ENCODE results near the gene CGNL1. TPM values are rescaled to one million over a fixed set of nuclear protein-coding genes. Genes with fewer than 3 reads are reported as not detected.
A peak's percentile ranks its signal among the peaks of the same experiment; 100 is the strongest.

Gene CGNL1
- total RNA-seq, 1 experiment from 2014 or later = 1.3 TPM

DNA sequence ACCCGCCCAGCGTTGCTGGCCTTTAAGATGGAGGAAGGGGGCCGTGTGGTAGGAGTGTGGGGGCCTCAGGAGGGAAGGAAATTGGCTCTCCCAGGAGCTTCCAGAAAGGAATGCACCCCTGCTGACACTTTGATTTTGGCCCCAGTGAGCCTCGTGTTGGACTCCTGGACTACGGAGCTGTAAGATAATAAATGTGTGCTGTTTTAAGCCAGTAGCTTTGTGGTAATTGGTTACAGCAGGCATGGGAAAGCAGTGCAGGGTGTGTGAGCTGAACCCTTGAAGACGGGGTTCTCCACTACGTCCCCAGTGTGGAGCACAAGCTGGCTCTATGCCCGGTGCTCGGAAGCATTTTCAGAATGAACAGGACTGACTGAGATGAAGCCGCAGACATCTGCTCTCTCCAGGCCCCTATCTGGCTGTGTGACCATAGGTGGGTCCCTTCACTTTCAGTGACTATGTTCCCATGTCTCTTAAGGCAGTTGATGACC, 22.9 kb upstream of the CGNL1 start:
- DNase-seq (ENCODE audit: low read depth) = no peak

DNA sequence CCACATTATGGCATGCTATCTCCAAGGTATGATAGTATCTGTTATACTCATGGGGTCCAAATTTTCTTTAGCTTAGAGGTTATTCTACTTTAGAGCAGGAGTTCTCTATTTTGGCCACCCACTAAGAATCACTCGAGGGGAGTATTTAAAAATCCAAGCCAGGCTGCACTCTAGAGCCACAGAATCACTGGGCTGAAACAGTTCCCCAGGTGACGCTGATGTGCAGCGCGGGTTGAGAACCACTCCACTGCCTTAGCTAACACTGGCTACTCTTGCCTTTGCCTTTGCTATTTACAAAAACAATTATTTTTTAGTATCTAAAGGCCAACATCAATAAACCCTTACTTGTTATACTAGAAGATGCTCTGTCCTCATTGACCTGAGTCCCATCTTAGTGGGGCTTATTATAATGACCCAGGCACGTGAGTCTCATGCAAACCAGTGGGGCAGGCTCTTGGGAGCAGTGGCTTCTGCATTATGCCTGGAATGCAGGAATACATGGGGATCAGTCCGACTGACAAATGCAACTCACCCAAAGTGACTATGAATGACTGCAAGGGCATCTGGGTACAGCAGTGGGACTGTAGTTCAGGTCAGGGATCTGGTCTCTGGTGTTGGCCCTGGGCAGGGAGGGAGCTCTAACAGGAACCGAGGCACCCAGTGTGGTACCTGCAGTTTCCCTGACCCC, 21.7 kb upstream of the CGNL1 start:
- no peak for DNase-seq (ENCODE audit: low read depth)

GRCh38 chr15:57355259-57355658, 21.0 kb upstream of the CGNL1 start:
- DNase-seq (ENCODE audit: low read depth) = no peak

GRCh38 chr15:57356178-57356577, 20.1 kb upstream of the CGNL1 start:
- no peak for DNase-seq (ENCODE audit: low read depth)

- peak; percentile 89 for DNase-seq (ENCODE audit: low read depth)
Measured at GRCh38 chr15:57356636-57357035, 19.7 kb upstream of the CGNL1 start.

GRCh38 chr15:57357799-57358198, 18.5 kb upstream of the CGNL1 start:
- no peak for DNase-seq (ENCODE audit: low read depth)

- DNase-seq (ENCODE audit: low read depth) = no peak
Measured at GRCh38 chr15:57358571-57358970, 17.7 kb upstream of the CGNL1 start.

DNA sequence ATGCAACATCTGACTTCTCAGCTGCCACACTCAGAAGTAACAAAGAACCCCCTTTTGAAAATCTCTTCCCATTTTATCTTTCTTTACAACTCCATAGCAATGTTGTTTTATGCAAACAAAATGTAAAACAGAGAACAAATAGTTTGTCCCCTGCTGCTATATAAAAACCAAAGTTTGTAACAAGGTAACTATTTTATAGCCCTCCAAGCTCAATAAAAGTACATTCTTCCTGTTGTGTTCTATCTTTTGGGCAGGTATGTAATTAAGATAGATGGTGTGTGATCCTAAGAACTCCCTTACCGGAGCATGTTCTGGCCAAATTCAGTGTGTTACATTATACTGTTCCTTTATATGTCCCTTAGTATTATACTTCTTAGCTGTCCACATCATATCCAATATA, 12.6 kb upstream of the CGNL1 start:
- no peak for DNase-seq (ENCODE audit: low read depth)

- DNase-seq (ENCODE audit: low read depth) = no peak
Measured at GRCh38 chr15:57364282-57365007, 11.9 kb upstream of the CGNL1 start.

GRCh38 chr15:57367556-57367955, 8.7 kb upstream of the CGNL1 start:
- no peak for DNase-seq (ENCODE audit: low read depth)

DNA sequence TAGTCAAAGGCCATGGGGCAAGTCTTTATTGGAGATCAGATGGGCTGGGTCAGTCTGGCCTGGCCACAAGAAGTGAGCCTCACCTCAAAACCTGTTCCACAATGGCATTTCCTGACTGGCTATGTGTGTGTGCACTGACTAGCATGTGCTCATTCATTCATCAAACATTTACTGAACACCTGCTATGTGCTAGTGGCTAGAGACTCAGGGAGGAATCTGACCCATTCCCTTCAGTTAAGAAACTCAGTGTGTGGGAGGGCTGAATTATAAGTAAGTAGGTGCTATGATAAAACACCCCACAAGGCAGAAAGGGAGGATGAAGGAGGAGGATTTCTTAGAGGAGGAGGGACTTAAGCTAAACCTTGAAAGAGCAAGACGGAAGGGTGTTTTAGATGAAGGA, 5.4 kb upstream of the CGNL1 start:
- DNase-seq (ENCODE audit: low read depth) = no peak

GRCh38 chr15:57373251-57373881, 2.9 kb upstream of the CGNL1 start:
- DNase-seq (ENCODE audit: low read depth) = no peak

DNA sequence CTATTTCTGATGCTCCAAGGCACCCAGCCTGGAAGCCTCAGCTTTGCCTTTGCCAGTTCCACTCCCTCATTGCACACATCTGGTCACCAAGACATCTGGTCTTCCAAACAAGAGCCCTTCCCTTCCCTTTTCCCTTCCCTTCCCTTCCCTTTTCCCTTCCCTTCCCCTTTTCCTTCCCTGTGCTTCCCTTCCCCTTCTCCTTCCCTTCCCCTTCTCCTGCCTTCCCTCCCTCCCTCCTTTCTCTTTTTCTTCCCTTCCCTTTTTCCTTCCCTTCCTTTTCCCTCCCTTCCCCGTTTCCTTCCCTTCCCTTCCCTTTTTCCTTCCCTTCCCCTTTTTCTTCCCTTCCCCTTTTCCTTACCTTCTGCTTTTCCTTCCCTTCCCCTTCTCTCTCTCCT, 2.4 kb upstream of the CGNL1 start:
- DNase-seq (ENCODE audit: low read depth) = no peak

- DNase-seq (ENCODE audit: low read depth) = no peak
Measured at GRCh38 chr15:57376696-57377477, 582 bp downstream of the CGNL1 start.

DNA sequence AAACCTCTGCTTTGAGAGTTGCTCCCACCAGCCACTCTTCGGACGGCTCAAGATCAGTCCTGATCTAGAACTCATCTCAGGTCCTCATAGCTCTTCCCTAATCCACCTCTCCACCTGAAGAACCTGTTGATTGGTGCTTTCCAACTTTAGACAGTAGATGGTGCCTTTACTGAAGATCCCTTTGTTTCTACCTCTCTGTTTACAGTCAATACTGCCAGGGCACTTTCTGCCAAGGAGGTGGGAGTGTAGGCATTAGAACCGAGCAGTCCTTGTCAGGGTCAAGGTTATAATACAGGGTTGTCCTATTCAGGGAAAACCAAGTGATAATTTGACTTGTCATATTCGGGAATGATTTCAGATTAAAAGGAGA, 1.2 kb downstream of the CGNL1 start:
- DNase-seq (ENCODE audit: low read depth) = peak; percentile 33

DNA sequence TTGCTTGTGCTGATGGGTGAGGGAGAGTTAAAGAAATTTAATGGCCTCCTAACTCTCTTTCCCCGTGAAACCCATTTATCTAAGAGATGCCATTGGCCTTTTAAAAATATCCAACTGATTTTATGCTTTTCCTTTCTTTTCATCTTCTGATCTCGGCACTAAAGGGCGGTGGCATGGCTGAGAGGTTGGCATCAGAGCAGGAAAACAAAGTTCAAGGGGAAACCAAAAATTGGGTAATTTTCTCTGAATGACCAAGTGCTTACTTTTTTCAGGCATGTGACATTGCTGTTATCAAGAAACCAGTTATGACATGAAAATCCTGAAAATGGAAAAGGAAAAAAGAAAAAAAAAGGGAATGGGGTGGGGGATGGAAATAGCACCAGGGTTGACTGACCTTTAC, 3.2 kb downstream of the CGNL1 start:
- DNase-seq (ENCODE audit: low read depth) = no peak

GRCh38 chr15:57380854-57381253, 4.5 kb downstream of the CGNL1 start:
- DNase-seq (ENCODE audit: low read depth) = no peak

DNA sequence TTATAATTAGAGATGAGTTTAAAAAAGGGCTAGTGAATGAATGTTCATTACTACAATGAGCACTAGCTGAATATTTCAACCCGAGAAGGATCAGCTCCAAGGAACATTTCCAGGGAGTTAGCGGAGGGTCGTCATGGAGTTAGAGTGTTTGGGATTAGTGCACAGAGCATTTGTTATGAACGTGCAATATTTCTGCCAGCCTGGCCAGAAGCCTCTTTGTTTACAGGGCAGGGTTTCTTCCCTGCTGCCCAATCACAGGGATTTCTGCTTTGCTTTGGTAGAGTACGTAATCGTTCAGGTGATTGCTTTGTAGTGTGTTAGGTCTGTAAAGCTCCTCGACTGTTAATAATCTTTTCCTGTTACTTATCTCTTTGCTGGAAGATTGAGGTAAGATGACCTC, 5.9 kb downstream of the CGNL1 start:
- DNase-seq (ENCODE audit: low read depth) = no peak

DNA sequence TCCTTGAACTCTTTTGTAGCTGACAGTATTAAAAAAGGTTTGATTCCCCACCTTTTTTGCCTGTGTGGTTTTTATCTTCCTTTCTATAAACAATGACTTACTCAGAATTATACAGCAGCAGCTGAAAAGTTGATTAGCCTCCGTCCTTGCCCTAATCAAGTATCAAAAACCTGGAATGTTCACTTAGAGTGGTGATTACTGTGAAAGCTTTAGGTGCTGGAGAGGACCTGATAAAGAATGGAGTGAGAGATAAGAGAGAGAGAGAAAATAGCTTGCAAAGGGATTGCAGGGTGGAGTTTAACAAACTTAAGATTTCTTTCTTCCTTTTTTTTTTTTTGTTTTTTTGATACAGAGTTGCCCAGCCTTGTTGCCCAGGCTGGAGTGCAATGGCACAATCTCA, 6.7 kb downstream of the CGNL1 start:
- no peak for DNase-seq (ENCODE audit: low read depth)

DNA sequence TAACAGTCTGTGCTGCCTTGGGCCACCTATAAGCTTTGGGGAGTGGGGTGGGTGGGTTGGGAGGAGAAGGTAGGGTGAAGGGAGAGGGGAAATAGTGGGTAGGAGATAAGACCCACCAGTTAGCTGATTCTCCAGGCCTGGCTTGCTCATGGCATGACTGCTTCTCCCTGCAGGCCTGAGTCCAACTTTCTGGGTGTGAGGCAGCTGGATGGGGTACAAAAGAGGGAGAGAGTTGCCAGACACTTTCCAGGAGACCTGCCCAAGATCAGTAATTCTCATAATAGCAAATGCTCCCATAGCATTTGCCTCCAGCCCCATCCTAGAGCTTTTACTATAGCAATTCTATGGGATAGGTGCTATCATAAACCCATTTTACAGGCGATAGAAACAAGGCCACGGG, 7.7 kb downstream of the CGNL1 start:
- no peak for DNase-seq (ENCODE audit: low read depth)

DNA sequence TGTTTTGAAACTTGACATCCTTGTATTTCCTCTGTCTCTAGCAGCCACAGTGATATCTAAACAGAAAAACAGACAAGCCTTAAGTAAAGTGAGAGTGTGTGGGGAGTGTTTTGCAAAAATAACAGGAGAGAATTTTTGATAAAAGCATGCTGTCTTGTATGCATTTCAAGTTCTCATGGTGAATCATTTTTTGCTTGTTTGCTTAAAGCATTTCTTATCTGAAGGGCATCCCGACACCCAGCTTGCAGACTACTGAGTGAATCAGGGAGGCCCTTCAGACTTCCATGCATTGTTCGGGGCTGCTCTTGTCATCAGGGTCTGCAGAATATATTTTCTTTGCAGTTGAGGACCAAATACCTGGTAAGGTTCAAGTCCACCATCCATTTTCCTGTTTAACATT, 8.5 kb downstream of the CGNL1 start:
- DNase-seq (ENCODE audit: low read depth) = no peak

GRCh38 chr15:57385923-57386390, 9.7 kb downstream of the CGNL1 start:
- no peak for DNase-seq (ENCODE audit: low read depth)
